HEK293T (cell line): ENCODE data around the gene CADM2.
"Not testable (repeated sequence)": the region's sequence is repeated elsewhere in the genome, so short reads cannot be mapped to it uniquely, and the experiment has no call there.

Source experiments
- CTCF ChIA-PET: fragments of 350-600 bp; formaldehyde crosslinking; extraction: SDS; loops from one replicate; lab custom pipeline; 2021; ENCODE audit warnings: antibody characterized with exemption, inconsistent platforms; lab: Yijun Ruan, JAX
- POLR2A ChIA-PET: fragments of 350-600 bp; formaldehyde crosslinking; extraction: SDS; loops from one replicate; lab custom pipeline; 2020; ENCODE audit warnings: antibody characterized with exemption, inconsistent platforms; lab: Yijun Ruan, JAX
- DNase-seq: peaks from one replicate; pipeline ENCODE4 v3.0.0; 2012; ENCODE audit warnings: mixed read lengths; ENCODE audit errors: extremely low spot score
- ARNT ChIP-seq: fragments of 450-650 bp; IDR thresholded peaks from 2 replicates; pipeline ENCODE4 v1.6.1; 2017; ENCODE audit warnings: mild to moderate bottlenecking
- BHLHE40 ChIP-seq: fragments of 450-650 bp; IDR thresholded peaks from 2 replicates; pipeline ENCODE4 v1.6.1; 2016; ENCODE audit warnings: mild to moderate bottlenecking, moderate library complexity, borderline replicate concordance
- CTBP1 ChIP-seq: fragments of 450-650 bp; IDR thresholded peaks from 2 replicates; pipeline ENCODE4 v1.6.1; 2016; ENCODE audit warnings: borderline replicate concordance
- ELF4 ChIP-seq: fragments of 450-650 bp; IDR thresholded peaks from 2 replicates; pipeline ENCODE4 v1.6.1; 2017; ENCODE audit warnings: antibody characterized with exemption
- FOXA1 ChIP-seq: fragments of 450-650 bp; IDR thresholded peaks from 2 replicates; pipeline ENCODE4 v1.6.1; 2016; ENCODE audit warnings: mild to moderate bottlenecking
- FOXK2 ChIP-seq: fragments of 450-650 bp; IDR thresholded peaks from 2 replicates; pipeline ENCODE4 v1.6.1; 2016; ENCODE audit warnings: mild to moderate bottlenecking
- FOXM1 ChIP-seq: fragments of 450-650 bp; IDR thresholded peaks from 2 replicates; pipeline ENCODE4 v1.6.1; 2017; ENCODE audit warnings: mild to moderate bottlenecking, borderline replicate concordance
- HDGF ChIP-seq: fragments of 450-650 bp; IDR thresholded peaks from 2 replicates; pipeline ENCODE4 v1.6.1; 2017; ENCODE audit warnings: antibody characterized with exemption, borderline replicate concordance
- L3MBTL2 ChIP-seq: fragments of 450-650 bp; conservative IDR thresholded peaks from 2 replicates; pipeline ENCODE4 v1.6.1; 2016; ENCODE audit warnings: mild to moderate bottlenecking
- LEF1 ChIP-seq: fragments of 450-650 bp; IDR thresholded peaks from 2 replicates; pipeline ENCODE4 v1.6.1; 2017; ENCODE audit warnings: mild to moderate bottlenecking, borderline replicate concordance
- NFRKB ChIP-seq: fragments of 450-650 bp; IDR thresholded peaks from 2 replicates; pipeline ENCODE4 v1.6.1; 2016; ENCODE audit warnings: mild to moderate bottlenecking, moderate library complexity
- SP1 ChIP-seq: fragments of 450-650 bp; IDR thresholded peaks from 2 replicates; pipeline ENCODE4 v1.6.1; 2017
- SUZ12 ChIP-seq: fragments of 450-650 bp; IDR thresholded peaks from 2 replicates; pipeline ENCODE4 v1.6.1; 2016; ENCODE audit warnings: mild to moderate bottlenecking
- TARDBP ChIP-seq: fragments of 450-650 bp; IDR thresholded peaks from 2 replicates; pipeline ENCODE4 v1.6.1; 2016
- ZNF384 ChIP-seq: fragments of 450-650 bp; IDR thresholded peaks from 2 replicates; pipeline ENCODE4 v1.6.1; 2016
- TF ChIP-seq, protein P1 (sequence below): fragments of 450-650 bp; IDR thresholded peaks from 2 replicates; pipeline ENCODE4 v1.6.1; 2016

Gene CADM2

DNA sequence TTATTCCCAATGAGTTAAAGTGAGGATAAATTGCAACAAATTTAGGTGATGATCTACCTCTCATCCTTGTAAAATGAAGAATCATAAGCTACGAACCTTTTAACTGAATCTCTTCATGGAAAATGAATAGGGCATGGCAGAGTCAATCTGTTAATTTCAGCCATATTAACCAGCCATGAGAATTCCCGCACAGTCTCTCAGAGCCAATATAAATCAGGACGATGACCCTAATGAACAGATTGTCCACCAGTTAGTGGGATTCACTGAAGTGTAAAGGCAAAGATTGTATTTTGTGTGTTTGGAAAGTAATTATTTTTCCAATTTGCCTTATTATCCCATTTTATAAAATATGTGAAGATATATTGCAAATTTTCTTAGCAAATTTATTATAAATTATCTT lies 183.8 kb downstream of the CADM2 start:
- POLR2A ChIA-PET = no interaction called here
- TF ChIP-seq ARNT (no peak), FOXM1 (no peak), SP1 (no peak), CTBP1 (no peak), BHLHE40 (no peak), SUZ12 (no peak), FOXK2 (no peak), L3MBTL2 (no peak), TARDBP (no peak), FOXA1 (no peak), ZNF384 (no peak), LEF1 (no peak)
- TF ChIP-seq, protein P1, sequence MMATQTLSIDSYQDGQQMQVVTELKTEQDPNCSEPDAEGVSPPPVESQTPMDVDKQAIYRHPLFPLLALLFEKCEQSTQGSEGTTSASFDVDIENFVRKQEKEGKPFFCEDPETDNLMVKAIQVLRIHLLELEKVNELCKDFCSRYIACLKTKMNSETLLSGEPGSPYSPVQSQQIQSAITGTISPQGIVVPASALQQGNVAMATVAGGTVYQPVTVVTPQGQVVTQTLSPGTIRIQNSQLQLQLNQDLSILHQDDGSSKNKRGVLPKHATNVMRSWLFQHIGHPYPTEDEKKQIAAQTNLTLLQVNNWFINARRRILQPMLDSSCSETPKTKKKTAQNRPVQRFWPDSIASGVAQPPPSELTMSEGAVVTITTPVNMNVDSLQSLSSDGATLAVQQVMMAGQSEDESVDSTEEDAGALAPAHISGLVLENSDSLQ = no peak
- CTCF ChIA-PET = no interaction called here
- no peak for DNase-seq

DNA sequence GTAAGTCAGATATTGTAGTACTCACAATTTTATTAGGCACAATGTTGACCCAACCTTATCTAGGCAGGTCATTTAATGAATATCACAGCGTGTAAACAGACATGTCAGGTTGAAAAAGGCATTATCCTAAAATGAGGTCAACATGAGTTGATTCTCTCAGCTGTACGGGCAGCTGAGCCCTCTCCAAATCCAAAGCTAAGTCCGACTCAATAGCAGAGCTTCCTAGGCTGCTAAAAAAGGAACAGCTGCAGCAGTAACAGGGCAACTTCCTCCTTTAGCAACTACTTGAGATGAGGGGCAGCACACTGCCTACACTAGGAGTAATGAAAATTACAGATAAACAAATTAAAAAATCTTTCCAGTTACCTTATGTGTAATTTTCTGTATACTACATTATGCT lies 189.2 kb downstream of the CADM2 start:
- POLR2A ChIA-PET = no interaction called here
- TF ChIP-seq SUZ12 (no peak), CTBP1 (no peak), BHLHE40 (no peak), L3MBTL2 (no peak), NFRKB (no peak), ELF4 (no peak), SP1 (no peak), FOXM1 (no peak), TARDBP (no peak)
- CTCF ChIA-PET = no interaction called here
- no peak for DNase-seq

DNA sequence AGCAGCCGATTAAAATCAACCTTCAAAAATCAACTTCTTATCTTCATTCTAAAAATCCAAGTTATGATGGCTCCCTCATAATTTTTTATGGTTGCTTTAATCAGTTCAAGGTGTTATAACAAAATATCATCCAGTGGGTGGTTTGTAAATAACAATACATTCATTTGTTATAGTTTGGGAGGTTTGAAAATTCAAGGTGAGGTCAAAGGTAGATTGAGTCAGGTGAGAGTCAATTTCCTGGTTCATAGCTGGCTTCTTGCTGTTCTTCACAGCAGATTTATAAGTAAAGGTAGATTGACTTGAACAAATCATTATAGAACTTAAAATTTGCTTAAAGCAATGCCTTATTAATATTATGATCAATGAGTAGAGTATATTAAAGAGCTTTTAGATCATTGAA lies 192.8 kb downstream of the CADM2 start:
- no peak for DNase-seq
- POLR2A ChIA-PET = no interaction called here
- CTCF ChIA-PET = interaction anchor here (0.6 kb wide), 1 partner anchor 251 kb away, joined by 4 read pairs; no protein-coding TSS in a partner anchor
- TF ChIP-seq NFRKB = no peak
- TF ChIP-seq FOXM1 = no peak
- TF ChIP-seq CTBP1 = no peak
- TF ChIP-seq ZNF384 = no peak
- TF ChIP-seq SP1 = no peak
- TF ChIP-seq HDGF = no peak
- TF ChIP-seq ELF4 = no peak
- no peak for TF ChIP-seq FOXA1
- TF ChIP-seq TARDBP = no peak
- no peak for TF ChIP-seq L3MBTL2
- no peak for TF ChIP-seq ARNT
- no peak for TF ChIP-seq BHLHE40
- TF ChIP-seq FOXK2 = no peak
- no peak for TF ChIP-seq SUZ12
- TF ChIP-seq, protein P1 = no peak
- TF ChIP-seq LEF1 = no peak

DNA sequence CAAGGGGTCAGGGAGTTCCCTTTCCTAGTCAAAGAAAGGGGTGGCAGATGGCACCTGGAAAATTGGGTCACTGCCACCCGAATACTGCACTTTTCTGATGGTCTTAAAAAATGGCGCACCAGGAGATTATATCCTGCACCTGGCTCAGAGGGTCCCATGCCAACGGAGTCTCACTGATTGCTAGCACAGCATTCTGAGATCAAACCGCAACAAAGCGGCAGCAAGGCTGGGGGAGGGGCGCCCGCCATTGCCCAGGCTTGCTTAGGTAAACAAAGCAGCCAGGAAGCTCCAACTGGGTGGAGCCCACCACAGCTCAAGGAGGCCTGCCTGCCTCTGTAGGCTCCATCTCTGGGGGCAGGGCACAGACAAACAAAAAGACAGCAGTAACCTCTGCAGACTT lies 194.5 kb downstream of the CADM2 start:
- POLR2A ChIA-PET, CTCF ChIA-PET, DNase-seq: not testable (repeated sequence)

DNA sequence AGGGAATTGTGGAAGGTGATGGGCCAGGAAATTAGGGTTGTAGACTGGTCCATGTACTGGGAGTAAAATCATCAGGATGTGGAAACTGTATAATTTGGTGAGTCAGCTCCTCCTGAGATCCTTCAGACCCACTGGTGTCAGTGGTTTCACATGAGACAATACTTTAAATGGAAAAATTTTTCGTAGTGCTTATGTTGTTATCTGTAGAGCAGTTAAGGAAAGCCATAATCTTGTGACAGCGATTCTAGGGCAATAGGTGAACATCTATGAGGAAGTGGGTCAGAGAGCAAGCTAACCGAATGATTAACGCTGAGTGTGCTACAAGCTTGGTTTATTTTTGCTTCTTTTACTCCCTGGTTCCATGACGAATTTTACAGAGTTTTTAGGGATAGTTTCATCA lies 200.6 kb downstream of the CADM2 start:
- POLR2A ChIA-PET = no interaction called here
- CTCF ChIA-PET = no interaction called here
- TF ChIP-seq FOXA1 (no peak), ZNF384 (no peak), ELF4 (no peak)
- DNase-seq = no peak

DNA sequence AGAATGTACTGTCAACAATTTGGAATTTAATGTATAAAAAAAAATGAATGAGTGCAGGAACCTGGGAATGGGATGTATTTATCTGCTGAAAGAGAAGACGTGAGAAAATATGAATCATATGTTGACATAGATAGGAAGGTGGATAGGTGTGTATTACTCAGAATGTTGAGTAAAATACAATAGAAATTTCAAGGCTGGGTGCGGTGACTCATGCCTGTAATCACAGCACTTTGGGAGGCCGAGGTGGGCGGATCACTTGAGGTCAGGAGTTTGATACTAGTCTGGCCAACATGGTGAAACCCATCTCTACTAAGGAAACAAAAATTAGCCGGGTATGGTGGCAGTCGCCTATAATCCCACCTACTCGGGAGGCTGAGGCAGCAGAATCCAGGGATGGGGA lies 202.8 kb downstream of the CADM2 start:
- ChIA-PET CTCF (no interaction called here), POLR2A (no interaction called here)
- DNase-seq = no peak
- TF ChIP-seq ARNT (no peak), FOXA1 (no peak), SP1 (no peak), TARDBP (no peak), SUZ12 (no peak)
- TF ChIP-seq, protein P1 = no peak

DNA sequence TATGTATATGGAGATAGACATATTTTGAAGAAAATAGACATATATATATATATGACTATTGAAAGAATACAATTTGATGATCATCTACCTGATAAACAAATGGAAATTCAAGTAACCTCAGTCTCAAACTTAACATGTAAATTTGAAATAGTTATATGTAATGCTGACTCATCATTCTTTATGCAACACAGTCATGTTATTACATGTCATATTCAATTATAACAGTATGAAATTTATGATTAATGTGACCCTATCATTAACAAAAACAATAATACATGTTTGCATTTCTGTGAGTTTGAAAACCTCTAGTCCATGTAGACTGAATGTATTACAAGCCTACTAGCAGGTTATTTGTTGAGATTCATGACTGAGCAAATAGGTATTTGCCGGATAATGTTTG lies 204.1 kb downstream of the CADM2 start:
- ChIA-PET CTCF (no interaction called here), POLR2A (no interaction called here)
- no peak for DNase-seq
- no peak for TF ChIP-seq SP1
- TF ChIP-seq, protein P1 = no peak
- no peak for TF ChIP-seq LEF1
- no peak for TF ChIP-seq CTBP1
- TF ChIP-seq ARNT = no peak
- TF ChIP-seq FOXM1 = no peak
